Right renal pelvis (tissue), 4 donors: ENCODE data around the gene TSPYL1. TPM values are rescaled to one million over a fixed set of nuclear protein-coding genes. Genes with fewer than 3 reads are reported as not detected.
"Not testable (repeated sequence)": the region's sequence is repeated elsewhere in the genome, so short reads cannot be mapped to it uniquely, and the experiment has no call there.

Experiments used
- DNase-seq, 4 donors: peaks; one replicate each; pipeline ENCODE4 v3.0.0-alpha.2; 2013; ENCODE audit warnings: low read depth in 4 of 4, low spot score in 3 of 4, missing footprints in 1 of 4
- polyA plus RNA-seq, 4 donors: library from polyadenylated mRNA; unstranded; fragments of 120-200 nt; gene quantifications; one replicate each; pipeline ENCODE4 v1.2.1, GENCODE V29; 2013; ENCODE audit not compliant: insufficient read length in 4 of 4

The TSPYL1 gene
- polyA plus RNA-seq = 100 to 1,000 TPM in 3 of 4 donors, 10 to 100 TPM in 1; 98.8 to 106 (median 103) TPM

DNA sequence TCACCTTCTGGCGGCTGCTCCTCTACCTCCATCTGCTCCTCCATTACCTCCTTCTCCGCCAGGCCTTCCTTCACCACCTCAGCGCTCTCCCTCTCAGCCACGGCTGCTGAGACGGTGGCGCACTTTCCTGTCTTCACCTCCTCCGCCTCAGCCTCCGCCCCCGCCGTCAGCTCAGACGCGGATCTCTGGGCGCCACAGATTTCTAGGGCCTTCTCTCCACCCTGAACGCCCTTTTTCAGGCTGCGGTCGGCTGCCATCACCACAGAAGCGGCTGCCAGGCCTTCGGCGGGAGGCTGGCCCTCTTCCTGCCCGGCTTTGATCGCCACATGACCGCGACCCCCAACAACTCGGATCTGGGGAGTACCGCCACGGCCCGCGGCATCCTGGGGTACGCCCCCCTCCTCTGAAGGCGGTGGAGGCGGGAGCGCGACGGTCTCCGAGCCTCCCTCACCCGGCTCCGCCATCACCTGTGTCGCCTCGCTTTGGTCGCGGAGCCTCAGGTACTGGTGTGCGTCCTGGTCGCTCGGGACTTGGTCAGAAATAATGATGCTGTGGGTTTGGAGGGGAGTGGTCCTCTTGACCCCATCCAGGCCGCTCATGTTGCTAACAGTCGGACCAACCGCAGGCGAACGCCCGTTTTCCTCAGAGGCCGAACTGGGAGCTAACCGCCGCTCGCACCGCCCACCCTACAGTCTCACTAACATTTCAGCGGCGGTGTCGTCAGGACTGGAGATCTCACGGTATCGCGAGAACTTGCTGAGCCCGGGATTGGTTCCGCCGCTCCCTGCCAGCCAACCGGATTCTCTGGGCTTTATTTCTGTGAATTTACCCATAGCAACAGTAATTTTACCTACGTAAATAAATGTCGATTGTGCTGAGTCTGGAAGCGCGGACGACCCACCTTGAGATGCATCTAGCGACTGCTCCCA is at the start of gene TSPYL1:
TSPYL1 (minus strand) TSS at position 699 of the 929 bp plus-strand sequence; CDS start at position 599, 100 bp downstream.
- DNase-seq = peak; percentile 94 to 95 (median 95)

DNA sequence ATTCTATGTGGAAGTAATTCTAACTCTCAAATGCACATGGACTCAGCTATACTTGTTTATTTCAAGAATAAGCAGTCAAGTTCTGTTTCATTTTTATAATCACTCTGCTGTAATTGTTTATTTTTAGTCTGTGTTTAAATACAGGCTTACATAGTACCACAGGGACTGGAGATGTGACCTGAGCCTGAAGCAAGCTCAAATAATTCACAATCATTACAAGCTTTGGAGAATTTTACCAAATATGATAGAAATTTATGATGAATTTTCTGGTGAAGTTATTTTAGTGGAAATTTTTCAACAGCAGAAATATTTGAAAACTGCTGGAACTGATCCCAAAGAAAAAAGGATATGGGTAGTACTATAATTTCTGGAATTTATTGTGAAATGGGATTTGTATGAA is 49.4 kb upstream of the TSPYL1 start:
- DNase-seq = no peak

DNA sequence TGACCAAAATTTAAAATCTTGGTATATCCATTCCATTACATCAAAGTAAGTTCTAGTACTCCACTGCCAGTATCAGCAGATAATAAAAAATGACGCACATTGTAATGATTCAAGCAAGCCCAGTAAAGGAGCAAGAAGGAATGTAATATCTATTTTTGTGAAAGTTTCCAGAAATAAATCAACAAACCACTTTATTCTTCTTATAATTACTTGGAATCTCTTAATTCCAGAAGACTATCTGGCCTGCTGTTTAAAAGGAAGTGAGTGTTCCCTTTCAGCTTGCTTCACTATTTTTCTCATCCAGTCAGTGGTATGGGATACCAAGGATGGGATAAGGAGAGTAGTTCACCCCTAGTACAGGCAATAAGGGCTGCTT is 48.8 kb upstream of the TSPYL1 start:
- DNase-seq = no peak

DNA sequence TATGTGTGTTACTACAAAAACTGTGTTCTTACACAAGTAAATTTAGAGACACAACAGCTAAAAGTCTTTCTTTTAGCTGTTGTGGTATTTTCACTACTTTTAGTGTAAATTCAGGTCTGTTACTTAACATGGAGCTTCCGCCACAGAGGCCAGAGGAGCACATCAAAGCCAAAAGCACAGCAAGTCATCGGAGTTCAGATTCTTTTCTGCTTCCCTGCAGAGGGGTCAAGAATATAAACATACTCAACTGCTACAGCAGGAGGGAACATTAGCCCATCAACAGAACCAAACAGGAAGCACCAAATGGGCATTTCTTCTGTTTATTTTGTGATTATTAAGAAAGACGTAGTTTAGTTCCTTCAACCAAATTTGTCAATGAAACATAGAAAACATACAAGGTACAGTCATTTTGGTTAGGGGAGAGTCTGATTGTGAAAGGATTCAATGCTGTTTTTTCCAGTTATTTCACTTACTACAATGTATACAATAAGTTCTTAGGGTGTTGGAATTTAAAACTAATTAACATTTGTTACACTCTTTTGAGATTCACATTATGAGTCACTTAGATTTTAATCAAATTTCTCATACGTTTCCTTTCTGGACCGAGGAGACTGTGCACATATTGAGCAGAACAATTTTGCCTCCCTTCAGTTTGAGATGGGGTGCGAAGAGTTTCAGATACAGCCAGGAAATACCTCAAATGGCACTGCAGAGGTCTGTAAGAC is 48.2 kb upstream of the TSPYL1 start:
- no peak for DNase-seq

DNA sequence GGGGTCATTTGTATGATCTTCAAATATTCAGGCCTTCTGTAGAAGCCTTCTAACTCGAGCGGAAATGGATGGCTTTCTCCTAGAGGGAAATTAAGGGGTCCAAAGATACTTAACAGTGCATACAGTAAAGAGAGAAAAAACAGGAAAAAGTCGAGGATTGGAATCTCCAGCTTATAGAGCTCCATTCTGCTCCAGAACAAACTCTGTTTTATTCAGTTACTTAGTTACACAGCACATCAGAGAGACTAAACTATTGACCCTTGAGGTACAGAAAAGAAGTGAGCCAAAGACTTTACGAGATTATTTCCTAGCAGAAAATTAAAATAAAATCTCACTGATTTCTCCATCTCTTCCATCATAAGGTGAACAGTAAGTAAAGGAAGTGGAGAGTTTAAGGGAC is 47.3 kb upstream of the TSPYL1 start:
- no peak for DNase-seq

DNA sequence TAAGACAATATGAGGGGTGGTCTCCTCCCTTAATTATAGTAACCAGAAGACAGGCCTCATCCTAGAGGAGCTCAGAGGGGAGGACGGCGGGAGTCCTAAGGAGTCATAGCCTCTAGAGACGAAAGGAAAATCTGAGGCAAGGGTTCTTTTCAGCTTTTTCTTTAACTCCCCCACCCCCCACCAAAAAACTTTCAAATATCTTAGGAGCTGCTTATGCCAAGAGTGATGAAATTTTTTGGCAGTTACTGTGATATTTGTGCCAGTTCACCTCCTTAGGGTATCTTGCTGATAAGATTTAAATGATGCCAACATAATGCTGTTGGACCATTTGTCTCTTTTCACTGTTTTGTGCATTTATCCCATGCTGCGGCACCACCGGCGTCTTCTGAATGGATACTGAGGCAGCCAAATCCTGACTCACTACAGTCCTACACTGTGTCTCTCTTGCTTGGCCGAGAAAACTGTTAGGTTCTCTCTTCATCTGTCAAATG is 46.5 kb upstream of the TSPYL1 start:
- DNase-seq = no peak

DNA sequence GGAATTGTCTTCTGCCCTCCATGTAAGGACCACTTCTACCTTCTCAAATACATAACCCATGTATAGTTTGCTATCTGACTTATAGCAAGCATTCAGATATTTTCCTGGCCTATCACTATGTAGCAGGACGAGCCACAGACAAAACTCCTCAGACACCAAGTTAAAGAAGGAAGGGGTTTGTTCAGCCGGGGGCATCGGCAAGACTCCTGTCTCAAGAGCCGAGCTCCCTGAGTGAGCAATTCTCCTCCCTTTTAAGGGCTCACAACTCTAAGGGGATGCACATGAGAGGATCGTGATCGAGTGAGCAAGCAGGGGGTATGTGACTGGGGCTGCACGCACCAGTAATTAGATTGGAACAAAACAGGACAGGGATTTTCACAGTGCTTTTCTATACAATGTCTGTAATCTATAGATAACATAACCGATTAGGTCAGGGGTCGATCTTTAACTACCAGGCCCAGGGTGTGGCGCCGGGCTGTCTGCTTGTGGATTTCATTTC is 46.0 kb upstream of the TSPYL1 start:
- DNase-seq = not testable (repeated sequence)

DNA sequence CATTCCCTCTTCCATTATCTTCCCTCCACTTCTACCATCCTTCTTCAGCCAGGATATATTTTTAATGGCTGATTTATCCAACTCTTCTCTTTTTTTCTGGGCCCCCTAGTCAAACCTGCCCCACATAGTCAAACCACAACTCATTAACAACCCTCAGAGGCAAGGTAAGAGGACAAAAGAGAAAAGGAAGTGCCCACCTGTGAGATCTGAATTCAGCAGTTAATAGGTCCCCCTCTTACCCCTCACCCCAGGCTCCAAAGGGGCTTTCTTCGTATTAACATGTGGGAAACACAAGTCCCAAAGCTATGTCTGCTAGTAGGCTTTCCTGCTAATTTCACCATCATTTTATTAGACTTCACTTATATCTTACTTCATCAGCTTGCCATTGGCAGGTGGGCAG is 44.1 kb upstream of the TSPYL1 start:
- DNase-seq = no peak

DNA sequence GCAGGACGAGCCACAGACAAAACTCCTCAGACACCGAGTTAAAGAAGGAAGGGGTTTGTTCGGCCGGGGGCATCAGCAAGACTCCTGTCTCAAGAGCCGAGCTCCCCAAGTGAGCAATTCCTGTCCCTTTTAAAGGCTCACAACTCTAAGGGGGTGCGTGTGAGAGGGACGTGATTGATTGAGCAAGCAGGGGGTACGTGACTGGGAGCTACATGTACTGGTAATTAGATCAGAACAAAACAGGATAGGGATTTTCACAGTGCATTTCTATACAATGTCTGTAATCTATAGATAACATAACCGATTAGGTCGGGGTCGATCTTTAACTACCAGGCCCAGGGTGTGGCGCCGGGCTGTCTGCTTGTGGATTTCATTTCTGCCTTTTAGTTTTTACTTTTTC is 42.2 kb upstream of the TSPYL1 start:
- DNase-seq = not testable (repeated sequence)

DNA sequence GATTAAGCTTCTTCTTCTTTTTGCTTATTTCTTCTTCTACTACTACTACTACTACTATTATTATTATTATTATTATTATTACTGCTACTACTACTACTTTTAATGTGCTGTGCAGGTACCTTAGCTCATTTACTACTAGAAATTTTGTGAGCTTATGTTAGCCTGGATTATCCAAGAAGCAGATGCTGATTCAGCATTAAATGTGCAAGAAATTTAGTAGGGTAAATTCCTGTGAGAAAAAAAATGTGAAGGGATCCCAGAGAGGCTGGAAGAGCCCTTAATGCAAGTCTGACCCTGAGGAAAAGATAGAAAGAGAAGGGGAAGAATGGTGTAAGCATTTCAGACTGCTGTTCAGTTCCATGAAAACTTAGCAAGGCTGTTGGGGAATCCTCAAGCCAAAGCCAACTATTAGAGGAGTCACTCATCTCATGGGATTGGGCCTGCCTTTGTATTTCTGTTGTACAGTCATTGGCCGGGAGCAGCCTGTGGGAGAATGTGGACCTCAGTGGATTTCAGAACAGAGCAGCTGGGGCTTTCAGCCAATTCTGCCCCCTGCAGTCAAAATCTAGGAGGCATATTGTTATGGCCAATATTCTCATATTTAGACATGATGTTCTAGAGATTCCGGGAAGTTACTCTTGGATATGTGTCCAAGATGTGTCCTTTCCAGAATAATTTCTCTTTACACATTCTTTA is 37.2 kb upstream of the TSPYL1 start:
- DNase-seq = no peak

DNA sequence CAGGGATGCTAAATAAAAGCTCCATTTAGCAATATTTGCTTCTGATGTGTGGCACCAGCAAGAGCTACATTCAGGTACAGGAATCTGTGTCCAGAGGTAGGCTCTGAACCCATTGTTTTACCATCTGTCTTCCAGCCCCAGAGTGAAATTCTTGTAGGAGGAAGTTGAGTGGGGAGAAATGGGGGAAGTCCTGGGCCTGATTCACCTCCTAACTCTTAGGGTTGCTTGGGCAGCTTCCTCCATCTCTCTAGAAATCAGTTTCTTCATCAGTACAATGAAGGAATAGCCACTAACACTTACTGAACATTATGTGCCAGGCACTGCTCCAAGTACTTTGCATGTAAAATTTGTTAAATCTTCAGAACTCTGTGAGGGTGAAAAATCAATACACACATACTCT is 35.1 kb upstream of the TSPYL1 start:
- DNase-seq = no peak

DNA sequence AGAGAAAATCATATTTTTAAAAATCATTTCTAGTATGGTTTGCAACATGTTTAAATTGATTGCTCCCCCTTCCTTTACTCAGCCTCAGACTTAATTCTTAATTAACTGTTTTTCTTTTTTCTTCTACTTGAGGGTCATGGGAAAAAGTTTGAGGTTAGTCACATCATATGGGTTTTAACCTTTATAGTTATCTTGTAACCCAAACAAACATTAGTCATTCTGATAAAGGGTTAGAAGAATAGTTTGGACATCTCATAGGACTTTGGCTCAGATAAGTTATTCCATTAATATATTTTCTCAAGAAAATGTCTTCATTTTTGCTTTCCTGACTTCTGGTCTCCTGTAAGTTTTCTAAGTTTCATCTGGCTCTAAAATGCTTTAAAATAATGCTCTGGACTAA is 34.5 kb upstream of the TSPYL1 start:
- no peak for DNase-seq

DNA sequence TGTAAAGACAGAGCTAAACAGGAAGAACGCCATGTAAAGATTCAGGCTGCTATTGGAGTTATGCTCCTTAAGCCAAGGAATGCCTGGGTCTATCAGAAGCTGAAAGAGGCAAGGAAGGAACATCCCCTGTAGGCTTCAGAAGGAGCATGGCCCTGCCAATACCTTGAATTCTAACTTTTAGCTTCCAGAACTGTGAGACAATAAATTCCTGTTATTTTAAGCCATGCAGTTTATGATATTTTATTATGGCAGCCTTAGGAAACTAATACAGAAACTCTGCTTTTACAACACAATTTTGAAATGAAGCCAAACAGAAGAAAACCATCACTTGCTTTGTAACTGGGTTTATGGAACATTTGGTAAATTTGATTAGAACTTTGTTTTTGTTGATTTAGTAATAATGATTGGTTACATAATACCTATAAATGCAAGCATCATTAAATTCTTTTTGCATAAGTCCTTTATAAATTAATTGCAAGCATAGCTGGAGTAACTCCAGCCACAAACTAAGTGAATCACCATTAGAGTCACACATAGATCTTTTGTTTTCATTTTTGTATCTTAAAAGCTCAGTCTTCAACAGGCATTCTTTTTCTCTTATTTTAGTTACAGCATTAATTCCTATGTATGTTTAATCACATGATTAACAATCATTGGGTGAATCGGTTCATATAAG is 33.5 kb upstream of the TSPYL1 start:
- DNase-seq = peak in 2 of 4 donors; percentile 9 to 12

DNA sequence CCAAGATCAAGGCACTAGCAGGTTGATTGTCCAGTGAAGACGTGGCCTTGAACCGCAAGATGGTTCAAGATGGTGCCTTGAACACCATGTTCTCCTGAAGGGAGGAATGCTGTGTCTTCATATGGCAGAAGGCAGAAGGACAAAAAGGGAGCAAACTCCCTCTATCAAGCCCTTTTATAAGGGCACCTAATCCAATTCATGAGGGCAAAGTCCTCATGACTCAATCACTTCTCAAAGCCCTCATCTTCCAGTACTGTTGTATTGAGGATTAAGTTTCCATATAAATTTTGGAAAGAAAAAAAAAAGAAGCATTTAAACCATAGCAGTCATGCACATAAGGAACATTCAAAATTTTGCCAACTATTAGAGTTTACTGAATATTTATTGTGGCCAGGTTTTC is 29.9 kb upstream of the TSPYL1 start:
- no peak for DNase-seq

DNA sequence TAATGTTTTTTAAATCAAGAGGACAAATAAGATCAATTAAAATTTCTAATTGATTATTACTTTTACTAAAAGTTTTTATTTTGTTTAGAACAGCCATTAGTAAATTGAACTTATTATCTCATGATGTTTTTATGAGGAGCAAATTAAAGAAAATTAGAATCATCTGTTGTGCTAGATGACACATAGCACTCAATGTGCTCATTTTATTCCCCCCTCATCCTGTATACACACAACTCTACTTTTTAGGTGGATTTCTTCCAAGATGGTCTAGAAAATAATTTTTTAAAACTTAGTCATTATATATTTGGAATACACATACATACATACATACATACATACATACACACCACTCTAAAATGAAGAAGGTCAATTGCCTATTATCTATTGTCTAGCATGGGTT is 29.3 kb upstream of the TSPYL1 start:
- DNase-seq = no peak

DNA sequence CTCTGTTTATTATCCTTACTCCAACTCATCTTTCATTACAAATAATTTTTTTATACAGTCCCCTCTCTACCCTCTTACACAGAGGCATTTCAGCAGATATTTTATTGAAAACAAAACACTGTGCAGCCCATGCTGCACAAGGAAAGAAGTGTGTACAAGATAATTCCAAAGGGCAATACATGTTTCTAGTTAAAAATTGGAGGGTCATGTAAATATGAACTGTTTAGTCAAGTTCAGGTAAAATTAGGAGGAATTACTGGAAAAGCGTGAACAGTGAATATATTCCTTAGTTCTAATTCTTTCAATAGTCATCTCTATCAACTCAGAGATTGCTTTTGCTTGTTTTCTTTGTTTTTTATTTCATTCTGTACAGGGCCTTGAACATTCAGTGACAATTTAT is 27.9 kb upstream of the TSPYL1 start:
- no peak for DNase-seq

DNA sequence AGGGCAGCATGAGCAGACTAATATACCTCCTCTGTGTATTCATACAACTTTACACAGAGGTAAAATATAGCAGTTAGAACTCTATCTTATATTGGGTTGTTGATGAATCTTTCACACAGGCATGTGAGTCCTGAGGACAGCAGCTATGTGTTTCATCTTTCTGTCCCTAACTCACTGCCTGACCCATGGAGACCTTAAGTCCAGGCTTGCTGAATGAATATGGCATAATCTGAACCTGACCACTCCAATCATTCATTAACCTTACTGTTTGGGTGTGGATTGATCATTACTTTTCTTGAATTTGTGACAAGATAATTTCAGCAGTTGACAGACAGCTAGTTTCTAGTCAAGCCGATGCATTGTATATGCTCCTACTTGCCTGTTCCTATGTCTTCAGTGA is 27.3 kb upstream of the TSPYL1 start:
- no peak for DNase-seq

DNA sequence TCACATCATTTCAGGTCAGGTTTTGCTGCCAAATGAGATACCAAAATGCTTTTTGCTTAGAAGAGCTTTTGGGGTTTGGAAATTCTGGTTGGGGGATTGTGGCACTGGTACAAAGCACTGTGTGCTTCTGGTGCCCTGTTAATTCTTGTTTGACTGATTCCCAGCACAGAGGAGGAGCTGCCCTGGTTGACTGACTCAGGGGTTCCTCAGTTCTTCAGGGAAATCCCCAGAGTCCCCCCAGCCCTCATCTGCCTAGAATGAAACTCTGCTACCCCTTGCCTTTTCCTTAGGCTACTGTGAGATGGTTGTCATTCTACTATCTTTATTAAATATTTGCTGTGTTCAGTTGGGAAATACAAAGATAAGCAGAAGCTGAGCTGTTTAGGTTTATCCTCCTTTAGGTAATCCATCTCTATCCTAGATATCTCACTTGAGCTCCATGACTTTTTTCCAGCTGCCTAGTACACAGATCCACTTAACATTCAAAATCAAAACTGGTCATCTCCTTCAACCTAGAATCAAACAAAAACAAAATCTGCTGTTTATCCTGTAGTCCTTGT is 24.9 kb upstream of the TSPYL1 start:
- DNase-seq = no peak

DNA sequence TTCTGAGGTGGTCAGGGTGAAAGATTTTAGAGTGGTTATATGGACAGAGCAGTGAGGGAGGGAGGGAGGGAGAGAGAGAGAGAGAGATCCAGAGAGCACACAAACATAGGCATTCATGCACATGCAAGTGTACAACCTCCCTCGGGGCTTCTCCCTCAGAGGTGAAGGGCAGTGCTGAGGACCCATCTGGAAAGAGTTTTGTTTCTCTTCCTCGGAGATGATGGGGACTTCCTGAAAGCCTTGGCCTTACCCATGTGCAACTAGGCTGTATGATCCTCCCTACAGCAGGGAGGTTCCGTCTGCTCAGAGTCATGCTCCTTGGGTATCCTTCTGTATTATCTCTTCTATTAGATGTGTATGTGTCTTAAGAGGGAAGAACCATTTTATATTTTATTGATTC is 21.4 kb upstream of the TSPYL1 start:
- no peak for DNase-seq

DNA sequence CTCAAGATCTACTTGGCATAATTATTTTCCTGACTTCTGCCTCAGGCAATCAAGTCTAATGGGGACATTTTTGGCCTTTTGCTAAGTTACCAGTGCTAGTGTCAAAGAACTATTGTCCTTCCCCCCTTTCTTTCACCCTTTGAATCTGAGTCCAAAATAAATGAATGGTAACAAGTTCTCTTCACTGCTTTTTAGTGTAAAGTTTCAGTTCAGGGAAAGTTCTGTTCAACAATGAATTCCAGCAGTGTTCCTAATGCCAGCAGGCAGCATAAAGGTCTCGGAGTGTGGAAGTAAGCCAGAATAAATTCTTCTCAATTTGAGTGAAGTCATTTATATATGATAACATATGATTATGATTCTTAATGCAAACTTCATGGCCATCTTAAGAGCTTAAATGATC is 20.8 kb upstream of the TSPYL1 start:
- DNase-seq = no peak
